Measurements from ENCODE around the gene SYCE3. TPM values are rescaled to one million over a fixed set of nuclear protein-coding genes. Genes with fewer than 3 reads are reported as not detected.
"Not testable (repeated sequence)": the region's sequence is repeated elsewhere in the genome, so short reads cannot be mapped to it uniquely, and the experiment has no call there.

SYCE3 gene
- total and polyA plus RNA-seq, 9 of the 15 experiments (the other 6 are each of a cell fraction or from before 2014, with no cell fraction given), result 0.56 TPM; not detected in 8

- no peak for TF ChIP-seq SETDB1 (IDR thresholded peaks at IDR 0.05; ENCODE audit: low read length)
- TF ChIP-seq ZEB2 (IDR thresholded peaks at IDR 0.05), result no peak
- no peak for TF ChIP-seq CTBP1 (IDR thresholded peaks at IDR 0.05; ENCODE audit: borderline replicate concordance)
Observed at GRCh38 chr22:50608996-50609395, 46.3 kb upstream of the SYCE3 start (continued).

GRCh38 chr22:50608058-50608840 lies 45.5 kb upstream of the SYCE3 start:
- H4K20me1 ChIP-seq (replicated peaks; ENCODE audit: control insufficient read depth, insufficient read depth, low read length); H3K4me2 ChIP-seq (ENCODE audit: insufficient read depth, low read length); FAIRE-seq; H3K9me1 ChIP-seq (ENCODE audit: control insufficient read depth, insufficient read depth, low read length); H2AFZ ChIP-seq (ENCODE audit: low read depth, low read length); H3K79me2 ChIP-seq (ENCODE audit: control insufficient read depth, insufficient read depth, low read length); CTCF ChIA-PET (ENCODE audit: low intra/inter-chr PET ratio); intact Hi-C loops (cut with micrococcal nuclease); POLR2A ChIA-PET; H3K4me3 ChIP-seq; H3K27ac ChIP-seq (ENCODE audit: extremely low read depth, low read depth, low read length); H3K9me3 ChIP-seq (replicated peaks; ENCODE audit: control insufficient read depth, insufficient read depth, low read depth, low read length); ATAC-seq; BruUV-seq (replicated peaks); H3K36me3 ChIP-seq (ENCODE audit: control insufficient read depth, insufficient read depth, low read length); H3K9ac ChIP-seq (ENCODE audit: insufficient read depth in 1 of 2, low read depth in 2 of 2, low read length in 2 of 2); DNase-seq (ENCODE audit: extremely low read depth in 1 of 4, low spot score in 3 of 4); in situ Hi-C loops (cut with MboI): not testable (repeated sequence)
- peaks cover 8 to 14% of the 10 kb centered on the region in 2 experiments; a peak in 4 of 5 replicates for H3K4me1 ChIP-seq (replicated peaks in 1 of 2; ENCODE audit: control insufficient read depth in 2 of 2, insufficient read depth in 2 of 2, low read length in 2 of 2)
- H3K27me3 ChIP-seq (ENCODE audit: control insufficient read depth in 2 of 2, insufficient read depth in 2 of 2, low read length in 2 of 2), result peaks cover 25 to 77% of the 10 kb centered on the region in 2 experiments
- WGBS (ENCODE audit: insufficient coverage, low coverage, missing lambda C conversion rate), result 2% methylated on average over 18 of the region's 39 CpGs

- FAIRE-seq, result no peak
- H3K9ac ChIP-seq (ENCODE audit: insufficient read depth in 1 of 2, low read depth in 2 of 2, low read length in 2 of 2), result no peak overlapping the region
- WGBS (ENCODE audit: insufficient coverage, low coverage, missing lambda C conversion rate), result 0% methylated on average over 1 of the region's 6 CpGs
- peaks cover 25 to 83% of the 10 kb centered on the region in 2 experiments for H3K27me3 ChIP-seq (ENCODE audit: control insufficient read depth in 2 of 2, insufficient read depth in 2 of 2, low read length in 2 of 2)
- no TSS peak for BruUV-seq (replicated peaks)
- no peaks in the 10 kb centered on the region for H3K9me3 ChIP-seq (replicated peaks; ENCODE audit: control insufficient read depth, insufficient read depth, low read depth, low read length)
- H3K4me1 ChIP-seq (replicated peaks in 1 of 2; ENCODE audit: control insufficient read depth in 2 of 2, insufficient read depth in 2 of 2, low read length in 2 of 2), result peaks cover 4 to 8% of the 10 kb centered on the region in 2 experiments; a peak in 4 of 5 replicates
- no peak overlapping the region for H3K4me2 ChIP-seq (ENCODE audit: insufficient read depth, low read length)
- ChIA-PET POLR2A (interaction anchor here (0.8 to 1.3 kb wide), 2 partner anchors 20 to 99 kb away, joined by 3 read pairs; partner anchors contain the start of gene ARSA), CTCF (ENCODE audit: low intra/inter-chr PET ratio) (no interaction called here)
- no peaks in the 10 kb centered on the region for H4K20me1 ChIP-seq (replicated peaks; ENCODE audit: control insufficient read depth, insufficient read depth, low read length)
- H3K27ac ChIP-seq (ENCODE audit: extremely low read depth, low read depth, low read length), result no peak overlapping the region
- intact Hi-C loops (cut with micrococcal nuclease) (no loop called here), in situ Hi-C loops (cut with MboI) (no loop called here)
- no peak overlapping the region for H3K4me3 ChIP-seq
- no peak overlapping the region for H2AFZ ChIP-seq (ENCODE audit: low read depth, low read length)
- no peaks in the 10 kb centered on the region for H3K9me1 ChIP-seq (ENCODE audit: control insufficient read depth, insufficient read depth, low read length)
- no peaks in the 10 kb centered on the region for H3K36me3 ChIP-seq (ENCODE audit: control insufficient read depth, insufficient read depth, low read length)
- no peaks in the 10 kb centered on the region for H3K79me2 ChIP-seq (ENCODE audit: control insufficient read depth, insufficient read depth, low read length)
- ATAC-seq, result no peak
- DNase-seq (ENCODE audit: extremely low read depth in 1 of 4, low spot score in 3 of 4), result no peak
- TF ChIP-seq ZNF23 (CRISPR knock-in tag; IDR thresholded peaks at IDR 0.05), result no peak
- no peak for TF ChIP-seq E2F4 (CRISPR knock-in tag; IDR thresholded peaks at IDR 0.05; ENCODE audit: low read depth)
- TF ChIP-seq ZNF785 (CRISPR knock-in tag; IDR thresholded peaks at IDR 0.05), result no peak
- TF ChIP-seq ZFP30 (CRISPR knock-in tag; IDR thresholded peaks at IDR 0.05; ENCODE audit: borderline replicate concordance), result no peak
Observed at GRCh38 chr22:50607659-50608020, 44.9 kb upstream of the SYCE3 start.

Data from K562 (cell line).